A549 treated with AZD9567 at 1 μM for 4 hours (cell line): Measurements from ENCODE around the gene RFC3. TPM values are rescaled to one million over a fixed set of nuclear protein-coding genes. Genes with fewer than 3 reads are reported as not detected.

Experiments
- total RNA-seq: library from RNA; stranded (reverse); fragments of 200-300 nt; extraction: Qiagen RNA extraction; gene quantifications from 5 replicates; pipeline ENCODE4 v1.2.3, GENCODE V29; 2022; ENCODE audit not compliant: insufficient read depth

RFC3 gene, protein sequence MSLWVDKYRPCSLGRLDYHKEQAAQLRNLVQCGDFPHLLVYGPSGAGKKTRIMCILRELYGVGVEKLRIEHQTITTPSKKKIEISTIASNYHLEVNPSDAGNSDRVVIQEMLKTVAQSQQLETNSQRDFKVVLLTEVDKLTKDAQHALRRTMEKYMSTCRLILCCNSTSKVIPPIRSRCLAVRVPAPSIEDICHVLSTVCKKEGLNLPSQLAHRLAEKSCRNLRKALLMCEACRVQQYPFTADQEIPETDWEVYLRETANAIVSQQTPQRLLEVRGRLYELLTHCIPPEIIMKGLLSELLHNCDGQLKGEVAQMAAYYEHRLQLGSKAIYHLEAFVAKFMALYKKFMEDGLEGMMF
- 26.9 to 36.8 TPM (median 34.0 TPM) in 5 replicates for total RNA-seq

DNA sequence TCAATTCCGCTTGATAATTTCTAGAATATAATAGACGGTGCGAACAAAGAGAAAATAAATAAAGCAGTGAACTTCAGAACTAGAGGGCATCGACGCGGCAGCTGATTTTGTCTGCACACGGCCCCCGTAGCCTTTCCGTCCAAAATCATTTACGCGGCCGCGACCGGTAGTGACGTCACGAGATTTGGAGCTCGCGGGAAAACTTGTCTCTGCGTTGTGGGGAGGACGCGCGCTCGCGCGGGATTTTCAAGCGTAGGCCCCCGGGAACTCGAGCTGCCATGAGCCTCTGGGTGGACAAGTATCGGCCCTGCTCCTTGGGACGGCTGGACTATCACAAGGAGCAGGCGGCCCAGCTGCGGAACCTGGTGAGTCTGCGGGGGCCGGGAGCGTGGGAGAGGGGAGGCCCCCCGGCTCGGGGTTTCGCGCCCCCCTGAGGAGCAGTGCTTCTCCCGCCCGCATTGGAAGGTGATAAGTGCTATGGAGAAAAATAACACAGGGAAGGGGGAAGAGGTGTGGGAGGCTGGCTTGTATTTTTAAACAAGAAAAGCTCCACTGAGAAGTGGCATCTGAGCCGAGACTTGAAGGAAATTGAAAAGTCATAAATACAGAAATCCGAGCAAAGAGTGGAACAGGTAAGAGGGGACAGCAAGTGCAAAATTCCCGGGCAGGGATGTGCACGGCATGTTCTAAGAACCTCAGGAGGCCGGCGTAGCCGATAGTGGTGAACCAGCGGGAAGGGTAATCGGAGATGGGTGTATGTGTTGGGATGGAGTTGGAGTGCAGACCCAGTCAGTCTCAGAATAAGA lies at the start of gene RFC3:
Gene RFC3, plus strand, starts transcription at position 249 of the 806 bp plus-strand sequence. Its CDS starts 30 bp downstream, at position 279.

